ENCODE data around the gene AGPAT3.

DNA sequence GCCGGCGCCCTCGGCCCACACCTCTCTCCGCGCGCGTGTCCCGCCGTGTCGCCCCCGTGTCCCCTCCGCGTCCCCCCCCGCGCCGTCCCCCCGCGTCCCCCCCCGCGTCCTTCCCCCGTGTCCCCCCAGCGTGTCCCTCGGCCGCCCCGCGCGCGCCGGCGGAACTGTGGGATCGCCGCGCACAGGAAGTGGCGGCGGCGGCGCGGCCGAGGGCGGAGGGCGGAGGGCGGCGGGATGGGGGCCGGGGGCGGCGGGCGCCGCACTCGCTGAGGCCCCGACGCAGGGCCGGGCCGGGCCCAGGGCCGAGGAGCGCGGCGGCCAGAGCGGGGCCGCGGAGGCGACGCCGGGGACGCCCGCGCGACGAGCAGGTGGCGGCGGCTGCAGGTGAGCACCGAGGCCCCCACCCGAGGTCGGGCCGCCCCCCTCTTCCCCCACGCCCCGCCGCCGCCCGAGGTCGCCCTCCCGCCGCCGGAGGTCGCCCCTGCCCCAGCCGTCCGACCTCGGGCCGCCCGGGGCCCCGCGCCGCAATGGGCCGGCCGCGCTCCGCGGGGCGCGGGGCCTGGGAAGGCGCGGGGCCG lies at the start of gene AGPAT3:
- TF ChIP-seq YY2 (tag by site-specific recombination; IDR thresholded peaks at IDR 0.05) (no peak), WT1 (tag by site-specific recombination; IDR thresholded peaks at IDR 0.05) (no peak), CTCF (tag by site-specific recombination; IDR thresholded peaks at IDR 0.05) (no peak), REST (tag by site-specific recombination; IDR thresholded peaks at IDR 0.05) (no peak), ZNF133 (tag by site-specific recombination; IDR thresholded peaks at IDR 0.05) (no peak), ZNF24 (tag by site-specific recombination; IDR thresholded peaks at IDR 0.05) (no peak), ZNF324 (tag by site-specific recombination; IDR thresholded peaks at IDR 0.05) (no peak), SCRT2 (tag by site-specific recombination; IDR thresholded peaks at IDR 0.05) (no peak), ZNF354C (tag by site-specific recombination; IDR thresholded peaks at IDR 0.05; ENCODE audit: borderline replicate concordance, low read depth) (no peak), RBAK (tag by site-specific recombination; IDR thresholded peaks at IDR 0.05) (no peak), SCRT1 (tag by site-specific recombination; IDR thresholded peaks at IDR 0.05; ENCODE audit: borderline replicate concordance) (no peak), ZNF404 (tag by site-specific recombination; IDR thresholded peaks at IDR 0.05) (no peak)
